Loucy (cell line): ENCODE measurements around the gene RCC1.
A peak's percentile ranks its signal among the peaks of the same experiment; 100 is the strongest.

Source experiments
- H2AFZ ChIP-seq: fragments of 200-600 bp; sonication (generic); 2 replicates; pipeline ENCODE4 v1.6.0; 2016; ENCODE audit warnings: antibody characterized with exemption, mild to moderate bottlenecking, low read length, moderate library complexity
- H3F3A ChIP-seq: fragments of 200-600 bp; 2 replicates; pipeline ENCODE4 v1.6.0; 2016; ENCODE audit warnings: antibody characterized with exemption, low read depth, mild to moderate bottlenecking
- H3K27me3 ChIP-seq: fragments of 200-600 bp; sonication (generic); 2 replicates; pipeline ENCODE4 v1.6.1; 2014; ENCODE audit warnings: low read length, mild to moderate bottlenecking; ENCODE audit not compliant: insufficient read depth, poor library complexity, severe bottlenecking
- H3K36me3 ChIP-seq: fragments of 200-600 bp; sonication (generic); 2 replicates; pipeline ENCODE4 v1.6.1; 2016; ENCODE audit warnings: low read length; ENCODE audit not compliant: insufficient read depth
- H3K4me1 ChIP-seq: fragments of 200-600 bp; sonication (generic); 2 replicates; pipeline ENCODE4 v1.5.1; 2014; ENCODE audit warnings: low read length, mild to moderate bottlenecking; ENCODE audit not compliant: insufficient read depth, poor library complexity, severe bottlenecking
- H3K4me2 ChIP-seq: fragments of 200-600 bp; sonication (generic); 2 replicates; pipeline ENCODE4 v1.6.0; 2014; ENCODE audit warnings: antibody characterized with exemption, low read length, low read depth, mild to moderate bottlenecking; ENCODE audit not compliant: poor library complexity, severe bottlenecking
- H3K4me3 ChIP-seq: fragments of 200-600 bp; sonication (generic); 2 replicates; pipeline ENCODE4 v1.5.1; 2014; ENCODE audit warnings: low read length, mild to moderate bottlenecking, mixed read lengths; ENCODE audit not compliant: poor library complexity, severe bottlenecking
- H3K79me2 ChIP-seq: fragments of 200-600 bp; sonication (generic); 2 replicates; pipeline ENCODE4 v1.6.1; 2014; ENCODE audit warnings: low read length; ENCODE audit not compliant: insufficient read depth
- H3K9ac ChIP-seq: fragments of 200-600 bp; sonication (generic); 2 replicates; pipeline ENCODE4 v1.6.0; 2014; ENCODE audit warnings: mild to moderate bottlenecking, low read depth, low read length, moderate library complexity; ENCODE audit not compliant: poor library complexity, severe bottlenecking
- H3K9me2 ChIP-seq: fragments of 200-600 bp; sonication (generic); replicated peaks from 2 replicates; pipeline ENCODE4 v1.6.1; 2016; ENCODE audit warnings: low read depth, low read length, mixed read lengths
- H3K9me3 ChIP-seq: fragments of 200-600 bp; sonication (generic); 2 replicates; pipeline ENCODE4 v1.6.1; 2014; ENCODE audit warnings: mild to moderate bottlenecking, antibody characterized with exemption, low read length, low read depth; ENCODE audit not compliant: insufficient read depth
- H4K20me1 ChIP-seq: fragments of 200-600 bp; sonication (generic); 2 replicates; pipeline ENCODE4 v1.6.0; 2014; ENCODE audit warnings: antibody characterized with exemption, low read length, mild to moderate bottlenecking; ENCODE audit not compliant: insufficient read depth, poor library complexity, severe bottlenecking
- CTCF ChIP-seq: fragments of 200-600 bp; sonication (generic); conservative IDR thresholded peaks from 2 replicates; pipeline ENCODE4 v1.5.1; 2014; ENCODE audit warnings: mild to moderate bottlenecking, antibody characterized with exemption, low read length
- EZH2phosphoT487 ChIP-seq: fragments of 200-600 bp; IDR thresholded peaks from 2 replicates; pipeline ENCODE4 v1.6.1; 2018; ENCODE audit warnings: antibody characterized with exemption, mild to moderate bottlenecking, moderate library complexity, borderline replicate concordance

RCC1 gene

GRCh38 chr1:28577738-28578536 lies 72.1 kb downstream of the RCC1 start:
- Histone ChIP-seq H3K4me2 (peak overlapping the region; percentile 93), H3K9me3 (no peaks in the 10 kb centered on the region), H4K20me1 (peaks cover 43% of the 10 kb centered on the region), H3K4me1 (peaks cover 22% of the 10 kb centered on the region), H3K9ac (no peak overlapping the region), H3K4me3 (peak overlapping the region; percentile 91), H3K36me3 (peaks cover 35% of the 10 kb centered on the region), H2AFZ (no peak overlapping the region), H3K79me2 (peaks cover 51% of the 10 kb centered on the region), H3K27me3 (peaks cover 4% of the 10 kb centered on the region), H3K9me2 (no peaks in the 10 kb centered on the region), H3F3A (peaks cover 10% of the 10 kb centered on the region; the same call in 1 of the 2 replicates)
- TF ChIP-seq EZH2phosphoT487 (no peak), CTCF (no peak)

- Histone ChIP-seq H3K9me3 (no peaks in the 10 kb centered on the region), H3F3A (peaks cover 10% of the 10 kb centered on the region; the same call in 1 of the 2 replicates), H3K4me1 (peaks cover 22% of the 10 kb centered on the region), H3K9ac (peak overlapping the region; percentile 95), H4K20me1 (peaks cover 43% of the 10 kb centered on the region), H2AFZ (no peak overlapping the region), H3K27me3 (peaks cover 4% of the 10 kb centered on the region), H3K4me3 (peak overlapping the region; percentile 91), H3K9me2 (no peaks in the 10 kb centered on the region), H3K36me3 (peaks cover 35% of the 10 kb centered on the region), H3K4me2 (peak overlapping the region; percentile 93), H3K79me2 (peaks cover 51% of the 10 kb centered on the region)
- TF ChIP-seq CTCF = no peak
- no peak for TF ChIP-seq EZH2phosphoT487
Measured at GRCh38 chr1:28578696-28579218, 72.9 kb downstream of the RCC1 start.

GRCh38 chr1:28579401-28579800 lies 73.6 kb downstream of the RCC1 start:
- Histone ChIP-seq H3K4me1 (peaks cover 22% of the 10 kb centered on the region), H3K27me3 (peaks cover 4% of the 10 kb centered on the region), H3K4me2 (peak overlapping the region; percentile 93), H3K36me3 (peaks cover 35% of the 10 kb centered on the region), H3K9ac (peak overlapping the region; percentile 95), H2AFZ (no peak overlapping the region), H4K20me1 (peaks cover 43% of the 10 kb centered on the region), H3K9me2 (no peaks in the 10 kb centered on the region), H3K79me2 (peaks cover 51% of the 10 kb centered on the region), H3K4me3 (peak overlapping the region; percentile 91), H3K9me3 (no peaks in the 10 kb centered on the region), H3F3A (peaks cover 10% of the 10 kb centered on the region; the same call in 1 of the 2 replicates)
- no peak for TF ChIP-seq CTCF
- no peak for TF ChIP-seq EZH2phosphoT487
